ENCODE measurements around the gene ABCG1.

Gene ABCG1

DNA sequence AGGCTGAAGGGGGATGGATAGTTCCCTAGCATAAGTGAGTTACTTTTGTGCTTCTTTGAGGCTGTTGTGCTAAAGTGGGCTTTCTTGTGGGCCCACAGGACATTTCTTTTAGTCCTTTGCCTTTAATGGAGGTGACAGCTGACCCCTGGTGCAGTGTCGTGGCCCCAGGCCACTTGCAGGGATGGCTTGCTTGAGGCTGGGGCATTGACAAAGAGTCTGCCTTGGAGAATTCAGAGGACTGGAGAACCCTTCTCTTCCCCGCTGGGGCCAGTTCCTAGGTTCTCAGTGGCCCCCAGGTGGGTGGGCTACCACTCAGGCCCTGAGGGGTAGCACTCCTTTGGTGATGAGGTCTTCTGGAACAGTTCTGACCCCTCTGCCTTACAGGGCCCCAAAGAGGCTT is 12.8 kb downstream of the ABCG1 start:
- DNase-seq (ENCODE audit: low spot score) = no peak
- TF ChIP-seq, protein P1, sequence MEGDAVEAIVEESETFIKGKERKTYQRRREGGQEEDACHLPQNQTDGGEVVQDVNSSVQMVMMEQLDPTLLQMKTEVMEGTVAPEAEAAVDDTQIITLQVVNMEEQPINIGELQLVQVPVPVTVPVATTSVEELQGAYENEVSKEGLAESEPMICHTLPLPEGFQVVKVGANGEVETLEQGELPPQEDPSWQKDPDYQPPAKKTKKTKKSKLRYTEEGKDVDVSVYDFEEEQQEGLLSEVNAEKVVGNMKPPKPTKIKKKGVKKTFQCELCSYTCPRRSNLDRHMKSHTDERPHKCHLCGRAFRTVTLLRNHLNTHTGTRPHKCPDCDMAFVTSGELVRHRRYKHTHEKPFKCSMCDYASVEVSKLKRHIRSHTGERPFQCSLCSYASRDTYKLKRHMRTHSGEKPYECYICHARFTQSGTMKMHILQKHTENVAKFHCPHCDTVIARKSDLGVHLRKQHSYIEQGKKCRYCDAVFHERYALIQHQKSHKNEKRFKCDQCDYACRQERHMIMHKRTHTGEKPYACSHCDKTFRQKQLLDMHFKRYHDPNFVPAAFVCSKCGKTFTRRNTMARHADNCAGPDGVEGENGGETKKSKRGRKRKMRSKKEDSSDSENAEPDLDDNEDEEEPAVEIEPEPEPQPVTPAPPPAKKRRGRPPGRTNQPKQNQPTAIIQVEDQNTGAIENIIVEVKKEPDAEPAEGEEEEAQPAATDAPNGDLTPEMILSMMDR (IDR thresholded peaks at IDR 0.05; ENCODE audit: extremely low read depth, insufficient read depth, missing control alignments) = no peak
- in situ Hi-C loops (cut with MboI; ENCODE audit: low pct_unique_long_range_greater_than_20kb, low sequenced_read_pairs, unreplicated experiment) = no loop called here

DNA sequence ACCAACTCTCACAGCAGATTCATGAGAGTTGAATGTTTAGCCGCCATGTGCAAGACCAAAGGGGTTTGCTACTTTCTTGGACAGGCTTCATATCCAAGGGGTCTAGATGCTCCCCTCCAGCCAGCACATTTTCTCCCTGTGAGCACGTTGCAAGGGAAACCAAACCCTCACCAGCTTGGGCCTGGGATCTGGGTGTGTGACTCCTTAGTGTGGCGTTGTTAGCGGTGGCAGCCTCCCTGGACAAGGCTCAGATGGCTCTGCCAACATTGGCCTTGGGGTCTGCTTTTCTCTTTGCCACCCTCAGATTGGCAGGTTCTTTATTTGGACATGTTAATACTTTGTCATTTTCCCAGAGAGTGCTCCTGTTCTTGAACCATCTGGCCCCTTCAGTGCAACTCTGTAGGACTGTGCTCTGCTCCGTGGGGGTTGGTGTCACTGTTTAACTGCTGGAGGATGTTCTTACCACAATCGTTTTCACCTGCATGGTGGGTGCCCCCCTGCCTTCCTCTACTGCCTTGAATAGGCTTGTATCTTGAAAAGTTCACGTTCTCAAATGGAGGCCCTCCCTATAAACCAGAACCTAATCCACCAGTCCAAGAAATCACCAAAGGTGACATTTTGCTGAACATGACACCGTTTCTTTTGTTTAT is 13.4 kb downstream of the ABCG1 start:
- TF ChIP-seq, protein P1 (IDR thresholded peaks at IDR 0.05; ENCODE audit: extremely low read depth, insufficient read depth, missing control alignments) = no peak
- in situ Hi-C loops (cut with MboI; ENCODE audit: low pct_unique_long_range_greater_than_20kb, low sequenced_read_pairs, unreplicated experiment) = no loop called here
- no peak for DNase-seq (ENCODE audit: low spot score)

DNA sequence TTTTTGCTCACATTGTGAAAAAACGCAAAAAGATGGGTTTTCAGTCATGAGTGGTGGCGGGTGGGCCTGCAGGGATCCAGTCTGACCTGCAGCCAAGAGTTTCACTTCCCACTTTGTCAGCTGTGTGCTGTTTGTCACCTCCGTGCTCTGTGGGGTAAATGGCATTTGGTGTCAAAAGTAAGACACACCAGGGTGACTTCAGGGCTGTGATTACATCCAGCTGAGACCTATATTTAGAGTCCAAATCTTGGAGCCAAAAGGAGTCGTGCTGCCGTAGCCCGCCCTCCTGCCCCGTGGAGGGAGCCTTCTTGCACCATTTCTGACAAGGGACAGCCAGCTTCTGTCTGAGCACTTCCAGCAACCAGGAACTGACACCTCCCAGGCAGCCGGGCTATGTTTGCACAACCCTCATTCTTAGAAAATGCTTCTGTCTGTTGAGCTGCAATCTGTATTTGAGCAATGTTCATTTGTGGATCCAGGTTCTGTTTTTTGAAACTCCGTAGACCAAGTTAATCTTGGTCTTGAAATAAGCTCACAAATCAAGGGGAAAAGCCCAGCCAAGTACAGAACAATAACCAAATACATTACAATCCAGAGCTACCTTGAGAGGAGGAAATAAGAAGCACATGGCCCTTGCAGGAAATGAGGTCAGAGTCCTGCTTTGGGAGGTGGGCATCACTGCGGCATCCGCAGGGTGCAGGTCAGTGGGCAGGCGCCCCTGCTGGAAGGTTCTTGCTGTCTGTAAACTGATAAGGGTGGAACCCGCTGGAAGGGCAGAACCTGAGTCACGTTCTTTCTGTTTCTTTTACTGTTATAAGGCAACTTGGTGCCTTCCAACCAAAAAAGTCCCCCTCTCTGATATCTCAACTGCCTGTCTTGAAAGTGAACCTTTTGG is 14.4 kb downstream of the ABCG1 start:
- in situ Hi-C loops (cut with MboI; ENCODE audit: low pct_unique_long_range_greater_than_20kb, low sequenced_read_pairs, unreplicated experiment) = no loop called here
- TF ChIP-seq, protein P1 (IDR thresholded peaks at IDR 0.05; ENCODE audit: extremely low read depth, insufficient read depth, missing control alignments) = peak; percentile 14
- DNase-seq (ENCODE audit: low spot score) = peak; percentile 80

DNA sequence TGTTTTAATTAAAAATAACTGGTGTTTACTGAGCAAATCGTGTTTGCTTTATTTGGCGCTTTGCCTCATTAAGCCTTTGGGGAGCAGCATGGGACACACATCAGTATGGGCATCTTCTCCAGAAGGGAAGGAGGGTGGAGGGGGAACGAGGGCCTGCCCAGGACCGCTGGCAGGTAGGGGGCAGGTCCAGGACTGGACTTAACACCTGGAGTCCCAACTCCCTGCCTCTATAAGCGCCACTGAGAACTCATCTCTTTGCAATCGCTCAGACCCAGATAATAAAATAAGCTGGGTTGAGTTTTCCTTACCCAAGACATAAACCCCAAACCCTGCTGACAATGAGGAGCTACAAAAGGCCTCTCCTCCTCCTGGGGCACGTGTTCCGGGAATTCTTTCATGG is 15.1 kb downstream of the ABCG1 start:
- TF ChIP-seq, protein P1 (IDR thresholded peaks at IDR 0.05; ENCODE audit: extremely low read depth, insufficient read depth, missing control alignments) = no peak
- DNase-seq (ENCODE audit: low spot score) = no peak
- in situ Hi-C loops (cut with MboI; ENCODE audit: low pct_unique_long_range_greater_than_20kb, low sequenced_read_pairs, unreplicated experiment) = no loop called here

DNA sequence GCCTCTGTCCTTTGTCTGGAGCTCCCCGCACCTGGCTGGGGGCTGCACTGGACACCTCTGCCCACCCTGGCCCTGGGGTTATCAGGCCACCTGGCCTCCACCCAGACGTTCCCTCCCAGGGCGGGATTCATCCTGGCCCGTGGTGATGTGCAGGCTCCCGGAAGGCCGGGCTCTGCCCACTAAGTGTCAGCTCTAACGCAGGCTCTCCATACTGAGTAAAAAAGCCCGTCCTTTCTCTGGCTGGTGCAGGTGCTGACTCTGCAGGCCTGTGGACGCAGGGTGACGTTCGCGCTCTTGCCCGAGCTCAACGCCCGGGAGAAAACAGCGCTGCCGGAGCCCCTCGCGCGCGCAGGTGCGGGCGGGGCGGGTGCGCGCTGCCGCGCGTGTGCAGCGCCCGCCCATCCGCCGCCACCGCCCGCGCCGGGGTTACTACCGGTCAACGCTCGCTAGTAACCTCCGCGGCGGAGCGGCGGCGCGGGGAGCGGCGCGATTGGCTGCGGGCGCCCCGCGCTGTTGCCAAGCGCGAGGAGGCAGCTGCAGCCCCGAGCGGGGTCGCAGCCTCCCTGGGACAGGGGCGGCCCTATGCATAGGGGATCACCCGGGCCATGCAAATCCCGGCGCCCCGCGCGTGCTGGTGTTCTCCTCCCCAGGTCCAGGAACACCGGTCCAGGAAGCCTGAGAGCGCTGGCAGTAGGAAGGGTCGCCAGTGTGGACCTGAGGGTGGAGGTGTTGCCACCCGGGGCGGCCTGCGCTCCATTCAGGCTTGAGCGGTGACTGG is 15.7 kb downstream of the ABCG1 start:
- TF ChIP-seq, protein P1 (IDR thresholded peaks at IDR 0.05; ENCODE audit: extremely low read depth, insufficient read depth, missing control alignments) = no peak
- peak; percentile 82 for DNase-seq (ENCODE audit: low spot score)
- in situ Hi-C loops (cut with MboI; ENCODE audit: low pct_unique_long_range_greater_than_20kb, low sequenced_read_pairs, unreplicated experiment) = no loop called here

DNA sequence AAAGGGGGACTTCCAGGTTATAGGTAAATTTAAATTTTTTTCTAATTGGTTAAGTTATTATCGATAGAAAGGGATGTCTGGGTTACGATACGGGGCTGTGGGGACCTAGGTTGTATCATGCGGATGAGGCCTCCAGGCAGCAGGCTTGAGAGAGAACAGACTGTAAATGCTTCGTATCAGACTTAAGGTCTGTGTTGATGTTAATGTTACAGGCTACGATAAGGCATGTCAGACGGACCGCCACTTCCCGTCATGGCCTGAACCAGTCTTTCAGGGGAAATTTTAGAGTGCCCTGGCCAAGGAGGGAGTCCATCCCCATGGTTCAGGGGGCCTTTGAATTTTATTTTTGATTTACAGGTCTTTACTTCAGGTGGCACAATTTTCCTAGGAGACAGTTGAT is 16.7 kb downstream of the ABCG1 start:
- DNase-seq (ENCODE audit: low spot score) = no peak
- in situ Hi-C loops (cut with MboI; ENCODE audit: low pct_unique_long_range_greater_than_20kb, low sequenced_read_pairs, unreplicated experiment) = no loop called here
- TF ChIP-seq, protein P1 (IDR thresholded peaks at IDR 0.05; ENCODE audit: extremely low read depth, insufficient read depth, missing control alignments) = no peak
